HEK293T (cell line): Measurements from ENCODE around the gene ARHGEF28.

Source experiments
- CTCF ChIA-PET: fragments of 350-600 bp; formaldehyde crosslinking; extraction: SDS; loops from one replicate; lab custom pipeline; 2021; ENCODE audit warnings: antibody characterized with exemption, inconsistent platforms; lab: Yijun Ruan, JAX
- POLR2A ChIA-PET: fragments of 350-600 bp; formaldehyde crosslinking; extraction: SDS; loops from one replicate; lab custom pipeline; 2020; ENCODE audit warnings: antibody characterized with exemption, inconsistent platforms; lab: Yijun Ruan, JAX
- DNase-seq: peaks from one replicate; pipeline ENCODE4 v3.0.0; 2012; ENCODE audit warnings: mixed read lengths; ENCODE audit errors: extremely low spot score
- ARNT ChIP-seq: fragments of 450-650 bp; IDR thresholded peaks from 2 replicates; pipeline ENCODE4 v1.6.1; 2017; ENCODE audit warnings: mild to moderate bottlenecking
- BHLHE40 ChIP-seq: fragments of 450-650 bp; IDR thresholded peaks from 2 replicates; pipeline ENCODE4 v1.6.1; 2016; ENCODE audit warnings: mild to moderate bottlenecking, moderate library complexity, borderline replicate concordance
- CTBP1 ChIP-seq: fragments of 450-650 bp; IDR thresholded peaks from 2 replicates; pipeline ENCODE4 v1.6.1; 2016; ENCODE audit warnings: borderline replicate concordance
- ELF4 ChIP-seq: fragments of 450-650 bp; IDR thresholded peaks from 2 replicates; pipeline ENCODE4 v1.6.1; 2017; ENCODE audit warnings: antibody characterized with exemption
- FOXA1 ChIP-seq: fragments of 450-650 bp; IDR thresholded peaks from 2 replicates; pipeline ENCODE4 v1.6.1; 2016; ENCODE audit warnings: mild to moderate bottlenecking
- FOXK2 ChIP-seq: fragments of 450-650 bp; IDR thresholded peaks from 2 replicates; pipeline ENCODE4 v1.6.1; 2016; ENCODE audit warnings: mild to moderate bottlenecking
- FOXM1 ChIP-seq: fragments of 450-650 bp; IDR thresholded peaks from 2 replicates; pipeline ENCODE4 v1.6.1; 2017; ENCODE audit warnings: mild to moderate bottlenecking, borderline replicate concordance
- HDGF ChIP-seq: fragments of 450-650 bp; IDR thresholded peaks from 2 replicates; pipeline ENCODE4 v1.6.1; 2017; ENCODE audit warnings: antibody characterized with exemption, borderline replicate concordance
- L3MBTL2 ChIP-seq: fragments of 450-650 bp; conservative IDR thresholded peaks from 2 replicates; pipeline ENCODE4 v1.6.1; 2016; ENCODE audit warnings: mild to moderate bottlenecking
- LEF1 ChIP-seq: fragments of 450-650 bp; IDR thresholded peaks from 2 replicates; pipeline ENCODE4 v1.6.1; 2017; ENCODE audit warnings: mild to moderate bottlenecking, borderline replicate concordance
- NFRKB ChIP-seq: fragments of 450-650 bp; IDR thresholded peaks from 2 replicates; pipeline ENCODE4 v1.6.1; 2016; ENCODE audit warnings: mild to moderate bottlenecking, moderate library complexity
- SP1 ChIP-seq: fragments of 450-650 bp; IDR thresholded peaks from 2 replicates; pipeline ENCODE4 v1.6.1; 2017
- SUZ12 ChIP-seq: fragments of 450-650 bp; IDR thresholded peaks from 2 replicates; pipeline ENCODE4 v1.6.1; 2016; ENCODE audit warnings: mild to moderate bottlenecking
- TARDBP ChIP-seq: fragments of 450-650 bp; IDR thresholded peaks from 2 replicates; pipeline ENCODE4 v1.6.1; 2016
- ZNF384 ChIP-seq: fragments of 450-650 bp; IDR thresholded peaks from 2 replicates; pipeline ENCODE4 v1.6.1; 2016
- TF ChIP-seq, protein P1 (sequence below): fragments of 450-650 bp; IDR thresholded peaks from 2 replicates; pipeline ENCODE4 v1.6.1; 2016

The ARHGEF28 gene

DNA sequence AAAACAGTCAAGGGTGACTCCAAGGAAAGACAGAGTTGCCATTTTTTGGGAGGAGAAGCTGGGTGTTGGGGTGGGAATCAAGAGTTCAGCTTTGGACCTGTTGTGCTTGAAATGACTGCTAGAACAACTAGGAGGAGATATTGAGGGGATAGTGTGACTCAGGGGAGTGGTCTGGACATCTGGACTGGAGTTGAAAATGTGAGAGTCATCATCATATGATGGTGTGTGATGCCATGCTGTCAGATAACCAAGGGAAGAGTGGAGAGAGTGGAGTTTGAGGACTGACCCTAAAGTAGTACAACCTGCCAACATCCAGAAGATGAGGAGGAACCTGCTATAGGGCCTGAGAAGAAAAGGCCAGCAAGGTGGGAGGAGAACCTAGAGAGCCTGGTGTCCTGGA is 199.7 kb downstream of the ARHGEF28 start:
- no peak for DNase-seq
- ChIA-PET POLR2A (no interaction called here), CTCF (no interaction called here)
- TF ChIP-seq, protein P1, sequence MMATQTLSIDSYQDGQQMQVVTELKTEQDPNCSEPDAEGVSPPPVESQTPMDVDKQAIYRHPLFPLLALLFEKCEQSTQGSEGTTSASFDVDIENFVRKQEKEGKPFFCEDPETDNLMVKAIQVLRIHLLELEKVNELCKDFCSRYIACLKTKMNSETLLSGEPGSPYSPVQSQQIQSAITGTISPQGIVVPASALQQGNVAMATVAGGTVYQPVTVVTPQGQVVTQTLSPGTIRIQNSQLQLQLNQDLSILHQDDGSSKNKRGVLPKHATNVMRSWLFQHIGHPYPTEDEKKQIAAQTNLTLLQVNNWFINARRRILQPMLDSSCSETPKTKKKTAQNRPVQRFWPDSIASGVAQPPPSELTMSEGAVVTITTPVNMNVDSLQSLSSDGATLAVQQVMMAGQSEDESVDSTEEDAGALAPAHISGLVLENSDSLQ = no peak
- TF ChIP-seq TARDBP = no peak
- no peak for TF ChIP-seq LEF1
- TF ChIP-seq SUZ12 = no peak
- no peak for TF ChIP-seq L3MBTL2
- no peak for TF ChIP-seq FOXK2
- no peak for TF ChIP-seq FOXA1

DNA sequence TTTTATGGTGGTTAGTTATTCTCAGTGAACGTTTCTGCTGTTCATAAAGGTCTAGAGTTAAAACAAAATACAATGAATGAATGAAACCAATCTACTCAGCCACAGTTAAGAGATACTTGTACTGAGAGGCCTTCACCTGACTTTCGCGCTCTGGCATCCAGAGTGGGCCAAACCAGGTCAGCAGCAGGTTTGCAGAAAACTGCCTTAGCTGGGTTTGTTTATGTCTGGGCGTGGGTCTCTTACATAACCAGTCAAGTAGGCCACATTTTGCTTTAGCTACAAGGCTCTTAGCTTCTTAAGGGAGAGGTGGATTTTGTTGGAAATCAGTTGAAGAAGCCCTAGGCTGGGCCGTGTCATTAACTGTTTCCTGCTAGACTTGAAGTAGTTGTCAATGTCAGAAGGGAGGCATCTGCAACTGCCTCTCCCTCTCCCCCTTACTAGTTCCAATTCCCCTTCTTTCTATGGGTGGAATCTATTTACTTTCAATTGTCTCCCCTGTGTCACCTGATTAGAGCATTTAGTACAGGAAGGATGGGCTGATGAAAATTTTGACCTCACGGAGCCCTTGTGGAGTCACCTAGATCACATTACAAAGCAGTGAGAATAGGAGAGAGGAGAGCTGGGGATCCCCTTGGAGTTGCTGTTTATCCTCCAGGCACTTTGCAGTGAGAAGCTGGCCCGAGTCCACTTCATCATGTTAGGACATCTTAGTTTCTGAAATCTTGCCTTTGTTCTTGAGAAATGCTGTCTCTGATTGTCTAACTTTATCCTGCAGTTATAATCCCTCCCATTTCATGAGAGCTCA is 200.5 kb downstream of the ARHGEF28 start:
- CTCF ChIA-PET = no interaction called here
- no peak for TF ChIP-seq FOXM1
- no peak for TF ChIP-seq TARDBP
- TF ChIP-seq L3MBTL2 = no peak
- no peak for DNase-seq
- POLR2A ChIA-PET = no interaction called here

DNA sequence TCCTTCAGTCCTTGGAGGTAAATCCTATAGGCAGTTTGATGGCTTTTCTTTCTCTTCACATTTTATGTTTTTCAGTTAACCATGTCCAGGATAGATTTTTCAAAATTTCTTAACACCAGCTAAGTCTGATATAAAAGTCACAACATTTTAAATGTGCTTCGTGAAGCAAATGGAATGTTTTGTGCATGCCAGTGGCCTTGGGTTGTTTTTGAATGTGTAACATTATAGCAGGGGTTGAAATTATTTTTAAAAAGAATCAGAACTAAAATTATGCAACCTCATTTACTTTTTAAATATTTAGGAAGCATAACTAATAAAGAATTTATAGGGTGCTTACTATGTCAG is 201.1 kb downstream of the ARHGEF28 start:
- TF ChIP-seq LEF1 (no peak), TARDBP (no peak), SP1 (no peak), L3MBTL2 (no peak), ARNT (no peak), BHLHE40 (no peak), ZNF384 (no peak), FOXK2 (no peak), NFRKB (no peak), ELF4 (no peak), FOXA1 (no peak), SUZ12 (no peak), CTBP1 (no peak)
- TF ChIP-seq, protein P1 = no peak
- ChIA-PET POLR2A (no interaction called here), CTCF (no interaction called here)
- DNase-seq = no peak

DNA sequence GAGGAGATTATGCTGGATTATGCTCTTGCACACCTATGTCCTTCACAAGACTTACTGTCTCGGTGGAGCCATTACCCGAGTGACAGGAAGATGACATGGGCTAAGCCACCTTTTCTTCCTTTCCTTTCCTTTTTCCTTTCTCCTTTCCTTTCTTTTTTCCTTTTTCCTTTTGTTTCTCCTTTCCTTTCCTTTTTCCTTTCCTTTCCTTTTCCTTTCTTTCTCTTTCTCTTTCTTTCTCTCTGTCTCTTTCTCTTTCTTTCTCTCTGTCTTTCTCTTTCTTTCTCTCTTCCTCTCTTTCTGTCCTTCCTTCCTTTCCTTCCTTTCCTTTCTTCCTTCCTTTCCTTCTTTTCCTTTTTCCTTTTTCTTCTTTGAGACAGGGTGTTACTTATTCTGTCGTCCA is 202.5 kb downstream of the ARHGEF28 start:
- POLR2A ChIA-PET = no interaction called here
- CTCF ChIA-PET = no interaction called here
- TF ChIP-seq NFRKB (no peak), ZNF384 (no peak), SUZ12 (no peak), L3MBTL2 (no peak), SP1 (no peak), ARNT (no peak), ELF4 (no peak), CTBP1 (no peak), FOXM1 (no peak), BHLHE40 (no peak), FOXA1 (no peak), LEF1 (no peak), TARDBP (no peak), FOXK2 (no peak)
- TF ChIP-seq, protein P1 = no peak
- DNase-seq = no peak

DNA sequence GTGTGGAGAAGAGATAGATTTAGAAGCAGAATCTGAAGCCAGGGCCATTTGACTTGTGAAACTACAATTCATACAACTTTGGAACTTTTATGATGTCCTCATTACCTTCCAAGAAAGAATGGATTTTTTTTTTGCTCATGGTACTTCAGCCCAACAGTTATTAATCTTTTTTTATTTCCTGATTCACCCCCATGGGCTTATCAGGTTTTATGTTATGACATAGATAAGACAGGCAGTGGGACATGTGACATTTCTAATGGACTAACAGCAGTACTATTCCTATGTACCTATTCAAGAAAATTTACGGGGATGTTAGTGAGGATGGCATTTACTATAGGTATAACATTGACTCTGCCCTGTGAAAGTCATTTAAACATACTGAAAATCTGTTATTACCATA is 204.7 kb downstream of the ARHGEF28 start:
- POLR2A ChIA-PET = no interaction called here
- no peak for DNase-seq
- CTCF ChIA-PET = no interaction called here
- TF ChIP-seq ZNF384 (no peak), FOXK2 (no peak), SUZ12 (no peak), HDGF (no peak), ELF4 (no peak), CTBP1 (no peak), SP1 (no peak), FOXM1 (no peak), NFRKB (no peak), ARNT (no peak), LEF1 (no peak), L3MBTL2 (no peak), BHLHE40 (no peak)
- TF ChIP-seq, protein P1 = no peak

DNA sequence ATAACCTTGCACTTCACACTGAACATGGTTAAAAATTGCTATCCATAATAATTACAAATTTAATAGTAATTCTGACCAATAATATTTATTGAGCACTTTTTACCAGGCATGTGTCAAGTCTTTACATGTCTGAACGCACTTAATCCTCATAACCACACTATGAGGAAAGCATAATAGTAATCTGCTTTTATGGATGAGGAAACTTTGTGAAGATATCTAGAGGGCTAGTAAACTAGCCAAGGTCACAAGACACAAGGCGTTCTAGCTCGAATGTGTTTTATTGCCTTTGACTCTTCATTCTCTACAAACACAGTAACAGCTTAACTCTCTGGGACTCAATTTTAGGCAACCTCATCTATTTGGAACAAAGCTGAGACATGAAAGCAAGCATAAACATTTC is 205.1 kb downstream of the ARHGEF28 start:
- DNase-seq = no peak
- ChIA-PET POLR2A (no interaction called here), CTCF (no interaction called here)
- no peak for TF ChIP-seq NFRKB
